Transverse colon (tissue), 3 donors: ENCODE data around the gene CXorf49B.
"Not testable (repeated sequence)": the region's sequence is repeated elsewhere in the genome, so short reads cannot be mapped to it uniquely, and the experiment has no call there.

Experiments
- POLR2A ChIP-seq: fragments of 450-650 bp; IDR thresholded peaks from one replicate; pipeline ENCODE4 v1.6.1; 2016; ENCODE audit warnings: antibody characterized with exemption, mild to moderate bottlenecking, moderate library complexity
- TF ChIP-seq, protein P1 (sequence below), 5 experiments: fragments of 200-600 bp in 3 of 5; fragments of 450-650 bp in 2 of 5; sonication (generic) in 3 of 5; IDR thresholded peaks; 1 replicate in 2 of 5; 2 replicates in 3 of 5; pipeline ENCODE4 v1.5.1; 2016 to 2017; ENCODE audit warnings: antibody characterized with exemption in 5 of 5, inconsistent platforms in 3 of 5, mild to moderate bottlenecking in 2 of 5, moderate library complexity in 1 of 5

DNA sequence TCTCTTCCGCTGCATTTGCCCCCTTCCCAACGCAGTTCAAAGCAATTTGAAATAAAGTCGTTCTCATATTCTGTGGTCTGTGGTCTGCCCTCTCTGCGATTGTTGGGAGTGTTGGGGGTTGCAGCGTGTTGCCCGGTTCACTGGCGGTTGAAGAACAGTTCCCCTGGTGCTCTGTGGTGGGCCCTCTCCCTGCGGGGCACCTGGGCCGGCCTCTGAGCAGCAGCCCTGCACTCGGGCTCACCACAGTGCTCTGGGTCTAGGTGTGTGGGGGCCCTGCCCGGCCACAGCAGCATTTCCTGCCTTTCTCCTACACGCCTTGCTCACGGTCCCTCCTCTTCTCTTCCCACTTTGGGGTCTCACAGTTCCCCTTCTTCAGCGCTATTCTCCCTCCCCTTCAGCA is 4.0 kb downstream of the CXorf49B start:
- TF ChIP-seq, protein P1, sequence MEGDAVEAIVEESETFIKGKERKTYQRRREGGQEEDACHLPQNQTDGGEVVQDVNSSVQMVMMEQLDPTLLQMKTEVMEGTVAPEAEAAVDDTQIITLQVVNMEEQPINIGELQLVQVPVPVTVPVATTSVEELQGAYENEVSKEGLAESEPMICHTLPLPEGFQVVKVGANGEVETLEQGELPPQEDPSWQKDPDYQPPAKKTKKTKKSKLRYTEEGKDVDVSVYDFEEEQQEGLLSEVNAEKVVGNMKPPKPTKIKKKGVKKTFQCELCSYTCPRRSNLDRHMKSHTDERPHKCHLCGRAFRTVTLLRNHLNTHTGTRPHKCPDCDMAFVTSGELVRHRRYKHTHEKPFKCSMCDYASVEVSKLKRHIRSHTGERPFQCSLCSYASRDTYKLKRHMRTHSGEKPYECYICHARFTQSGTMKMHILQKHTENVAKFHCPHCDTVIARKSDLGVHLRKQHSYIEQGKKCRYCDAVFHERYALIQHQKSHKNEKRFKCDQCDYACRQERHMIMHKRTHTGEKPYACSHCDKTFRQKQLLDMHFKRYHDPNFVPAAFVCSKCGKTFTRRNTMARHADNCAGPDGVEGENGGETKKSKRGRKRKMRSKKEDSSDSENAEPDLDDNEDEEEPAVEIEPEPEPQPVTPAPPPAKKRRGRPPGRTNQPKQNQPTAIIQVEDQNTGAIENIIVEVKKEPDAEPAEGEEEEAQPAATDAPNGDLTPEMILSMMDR (IDR thresholded peaks at IDR 0.05) = not testable (repeated sequence)
- not testable (repeated sequence) for TF ChIP-seq POLR2A
